Measurements from ENCODE around the gene PFKL. TPM values are rescaled to one million over a fixed set of nuclear protein-coding genes. Genes with fewer than 3 reads are reported as not detected.

Gene PFKL
- total RNA-seq, 4 donors from 2014 or later: 92.8 to 121 (median 117) TPM

- Histone ChIP-seq H3K27me3 (no peaks in the 10 kb centered on the region), H3K36me3 (peaks cover 34% of the 10 kb centered on the region), H3K9me3 (no peaks in the 10 kb centered on the region), H3K27ac (no peak overlapping the region), H3K4me1 (peaks cover 56% of the 10 kb centered on the region), H3K4me3 (no peak overlapping the region)
- no peak for TF ChIP-seq POLR2A (IDR thresholded peaks at IDR 0.05)
- no peak for TF ChIP-seq POLR2AphosphoS5 (IDR thresholded peaks at IDR 0.05)
- TF ChIP-seq CTCF (IDR thresholded peaks at IDR 0.05): no peak
- TF ChIP-seq EP300 (IDR thresholded peaks at IDR 0.05): no peak
- 72% methylated on average over 2 of the region's 9 CpGs for WGBS
- no peak for DNase-seq (ENCODE audit: low spot score in 2 of 2)
Measured at GRCh38 chr21:44305691-44306090, 5.8 kb downstream of the PFKL start.

- no peak for TF ChIP-seq CTCF (IDR thresholded peaks at IDR 0.05)
- TF ChIP-seq EP300 (IDR thresholded peaks at IDR 0.05): no peak
- no peak for TF ChIP-seq POLR2AphosphoS5 (IDR thresholded peaks at IDR 0.05)
- TF ChIP-seq POLR2A (IDR thresholded peaks at IDR 0.05): no peak
- WGBS: 82% methylated on average over 17 of the region's 21 CpGs
Measured at GRCh38 chr21:44306936-44307704, 7.3 kb downstream of the PFKL start.

DNA sequence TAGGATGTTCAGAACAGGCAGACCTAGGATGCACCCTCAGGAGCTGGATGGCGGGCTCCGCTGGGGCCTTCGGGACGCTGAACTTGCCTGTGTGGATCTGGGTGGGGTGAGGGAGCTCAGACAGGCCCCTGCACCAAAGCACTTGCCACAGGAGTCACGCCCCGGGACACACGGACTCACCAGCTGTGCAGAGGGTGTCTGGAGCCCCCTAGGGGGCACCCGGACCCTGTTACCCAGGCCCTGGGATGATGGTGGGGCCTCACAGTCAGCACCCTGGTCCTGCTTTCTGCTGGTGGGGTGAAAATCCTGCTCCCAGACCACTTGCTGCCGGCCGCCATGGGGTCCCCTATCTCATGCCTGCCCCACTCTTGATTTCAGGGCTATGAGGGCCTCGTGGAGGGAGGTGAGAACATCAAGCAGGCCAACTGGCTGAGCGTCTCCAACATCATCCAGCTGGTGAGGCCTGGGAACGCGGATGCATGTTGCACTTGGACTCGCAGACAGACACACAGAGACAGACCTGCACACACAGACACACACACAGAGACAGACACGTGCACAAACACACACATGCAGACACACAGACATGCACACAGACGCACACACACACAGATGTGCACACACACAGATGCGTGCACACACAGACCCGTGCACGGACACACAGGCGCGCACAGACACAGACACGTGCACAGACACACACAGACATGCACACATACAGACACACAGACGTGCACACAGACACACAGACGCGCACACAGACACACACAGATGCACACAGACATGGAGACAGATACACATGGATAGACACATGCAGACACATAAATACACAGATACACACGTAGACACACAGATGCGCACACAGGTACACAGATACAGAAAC, 11.0 kb downstream of the PFKL start:
- Histone ChIP-seq H3K27ac (no peak overlapping the region), H3K9me3 (no peaks in the 10 kb centered on the region), H3K36me3 (peaks cover 84% of the 10 kb centered on the region), H3K27me3 (no peaks in the 10 kb centered on the region), H3K4me3 (no peak overlapping the region), H3K4me1 (peaks cover 8% of the 10 kb centered on the region)
- TF ChIP-seq EP300 (IDR thresholded peaks at IDR 0.05) (no peak), POLR2A (IDR thresholded peaks at IDR 0.05) (no peak), CTCF (IDR thresholded peaks at IDR 0.05) (no peak), POLR2AphosphoS5 (IDR thresholded peaks at IDR 0.05) (no peak)
- WGBS: 90% methylated on average over 20 of the region's 28 CpGs
- no peak for DNase-seq (ENCODE audit: low spot score in 2 of 2)

More at GRCh38 chr21:44306936-44307704, 7.3 kb downstream of the PFKL start:
- Histone ChIP-seq H3K27ac (no peak overlapping the region), H3K4me3 (no peak overlapping the region), H3K9me3 (no peaks in the 10 kb centered on the region), H3K27me3 (no peaks in the 10 kb centered on the region), H3K36me3 (peaks cover 48% of the 10 kb centered on the region), H3K4me1 (peaks cover 42% of the 10 kb centered on the region)
- no peak for DNase-seq (ENCODE audit: low spot score in 2 of 2)

- Histone ChIP-seq H3K4me1 (no peaks in the 10 kb centered on the region), H3K27me3 (no peaks in the 10 kb centered on the region), H3K4me3 (no peak overlapping the region), H3K36me3 (peaks cover 88% of the 10 kb centered on the region), H3K9me3 (no peaks in the 10 kb centered on the region), H3K27ac (no peak overlapping the region)
- WGBS: 93% methylated on average over 3 of the region's 22 CpGs
- DNase-seq (ENCODE audit: low spot score in 2 of 2): no peak
- no peak for TF ChIP-seq POLR2A (IDR thresholded peaks at IDR 0.05)
Measured at GRCh38 chr21:44312089-44312488, 12.2 kb downstream of the PFKL start.

DNA sequence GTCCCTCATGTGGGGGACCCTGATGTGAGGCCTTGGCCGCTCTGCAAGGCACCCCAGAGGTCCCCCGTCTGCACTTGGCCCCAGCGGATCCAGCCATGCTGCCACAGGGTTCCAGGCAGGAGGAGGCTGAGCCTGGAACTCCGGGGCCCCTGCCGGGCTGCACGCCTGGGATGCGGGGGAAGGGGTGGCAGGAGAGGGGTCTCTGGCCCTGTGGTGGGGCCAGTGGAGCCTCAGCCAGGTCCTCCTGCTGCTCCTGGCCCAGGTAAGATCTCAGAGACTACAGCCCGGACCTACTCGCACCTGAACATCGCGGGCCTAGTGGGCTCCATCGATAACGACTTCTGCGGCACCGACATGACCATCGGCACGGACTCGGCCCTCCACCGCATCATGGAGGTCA, 12.9 kb downstream of the PFKL start:
- peaks cover 88% of the 10 kb centered on the region for H3K36me3 ChIP-seq
- no CpG with 5 or more reads among the region's 19 CpGs for WGBS

More for the DNA sequence above, 12.9 kb downstream of the PFKL start:
- no peaks in the 10 kb centered on the region for H3K9me3 ChIP-seq
- TF ChIP-seq POLR2AphosphoS5 (IDR thresholded peaks at IDR 0.05): no peak
- no peak for TF ChIP-seq POLR2A (IDR thresholded peaks at IDR 0.05)
- no peak for TF ChIP-seq CTCF (IDR thresholded peaks at IDR 0.05)
- no peak for TF ChIP-seq EP300 (IDR thresholded peaks at IDR 0.05)
- no peak overlapping the region for H3K4me3 ChIP-seq
- no peak overlapping the region for H3K27ac ChIP-seq
- no peaks in the 10 kb centered on the region for H3K27me3 ChIP-seq
- no peaks in the 10 kb centered on the region for H3K4me1 ChIP-seq
- no peak for DNase-seq (ENCODE audit: low spot score in 2 of 2)
